DMS153 (cell line): Measurements from ENCODE around the gene ITGAD.

Experiments used
- DNase-seq: peaks from one replicate; lab custom pipeline; 2025; lab: John Stamatoyannopoulos, UW

The ITGAD gene

GRCh38 chr16:31393056-31393455 lies at the start of gene ITGAD:
ITGAD (plus strand) TSS chr16:31393335; CDS start chr16:31393361, 26 bp downstream.
- no peak for DNase-seq

- no peak for DNase-seq
Observed at GRCh38 chr16:31344712-31345111, 48.4 kb upstream of the ITGAD start.

- DNase-seq, result no peak
Observed at GRCh38 chr16:31347445-31347844, 45.7 kb upstream of the ITGAD start.

- DNase-seq, result no peak
Observed at GRCh38 chr16:31348579-31348978, 44.6 kb upstream of the ITGAD start.

- no peak for DNase-seq
Observed at GRCh38 chr16:31350275-31351005, 42.7 kb upstream of the ITGAD start.

GRCh38 chr16:31351246-31351941 lies 41.7 kb upstream of the ITGAD start:
- DNase-seq, result no peak

GRCh38 chr16:31351942-31352325 lies 41.2 kb upstream of the ITGAD start:
- DNase-seq, result no peak

GRCh38 chr16:31352376-31353115 lies 40.6 kb upstream of the ITGAD start:
- no peak for DNase-seq

GRCh38 chr16:31354394-31355291 lies 38.5 kb upstream of the ITGAD start, which contains the start of gene ITGAX:
ITGAX (plus strand) TSS chr16:31355176; CDS start chr16:31355255, 79 bp downstream.
- no peak for DNase-seq

GRCh38 chr16:31355431-31356100 lies 37.6 kb upstream of the ITGAD start:
- DNase-seq, result no peak

GRCh38 chr16:31356566-31357323 lies 36.4 kb upstream of the ITGAD start:
- DNase-seq, result no peak

GRCh38 chr16:31357324-31358109 lies 35.6 kb upstream of the ITGAD start:
- DNase-seq, result no peak

GRCh38 chr16:31360251-31360650 lies 32.9 kb upstream of the ITGAD start:
- no peak for DNase-seq

GRCh38 chr16:31361201-31362110 lies 31.7 kb upstream of the ITGAD start:
- DNase-seq, result no peak

- DNase-seq, result no peak
Observed at GRCh38 chr16:31362476-31363405, 30.4 kb upstream of the ITGAD start.

GRCh38 chr16:31363721-31364120 lies 29.4 kb upstream of the ITGAD start:
- DNase-seq, result no peak

GRCh38 chr16:31364421-31364820 lies 28.7 kb upstream of the ITGAD start:
- no peak for DNase-seq
